Right atrium auricular region (tissue), 2 donors: ENCODE data around the gene MARK1. TPM values are rescaled to one million over a fixed set of nuclear protein-coding genes. Genes with fewer than 3 reads are reported as not detected.

ENCODE experiments used
- DNase-seq: peaks from one replicate; pipeline ENCODE4 v3.0.0-alpha.2; 2019; ENCODE audit warnings: low spot score
- H3K27ac ChIP-seq, 2 donors: fragments of 200-600 bp; sonication (generic); 1 replicate in 1 of 2; 2 replicates in 1 of 2; pipeline ENCODE4 v1.5.1; 2016 to 2019
- H3K27me3 ChIP-seq, 2 donors: fragments of 200-600 bp; sonication (generic); one replicate each; pipeline versions ENCODE4 v1.5.1 to v1.6.0; 2017 to 2019
- H3K36me3 ChIP-seq: fragments of 200-600 bp; sonication (generic); one replicate; pipeline ENCODE4 v1.5.1; 2016
- H3K4me1 ChIP-seq, 2 donors: fragments of 200-600 bp; sonication (generic); one replicate each; pipeline versions ENCODE4 v1.5.1 to v1.6.0; 2017 to 2019
- H3K4me3 ChIP-seq, 2 donors: fragments of 200-600 bp; sonication (generic); 1 replicate in 1 of 2; 2 replicates in 1 of 2; pipeline ENCODE4 v1.5.1; 2017 to 2019; ENCODE audit warnings: mild to moderate bottlenecking in 1 of 2, moderate library complexity in 1 of 2
- H3K9me3 ChIP-seq, 2 donors: fragments of 200-600 bp; sonication (generic); one replicate each; pipeline ENCODE4 v1.5.1; 2019
- total RNA-seq, 2 donors: library from RNA; depleted of rRNA; stranded (reverse); fragments of >200 nt; gene quantifications; one replicate each; pipeline ENCODE4 v1.1.0, GENCODE V29; 2016
- TF ChIP-seq, protein P1 (sequence below), 2 donors: fragments of 200-600 bp; sonication (generic); IDR thresholded peaks; one replicate each; pipeline ENCODE4 v1.5.1; 2019; ENCODE audit warnings: antibody characterized with exemption in 2 of 2

MARK1 gene
- total RNA-seq, 2 donors from 2014 or later: 12.5 to 20.0 TPM

DNA sequence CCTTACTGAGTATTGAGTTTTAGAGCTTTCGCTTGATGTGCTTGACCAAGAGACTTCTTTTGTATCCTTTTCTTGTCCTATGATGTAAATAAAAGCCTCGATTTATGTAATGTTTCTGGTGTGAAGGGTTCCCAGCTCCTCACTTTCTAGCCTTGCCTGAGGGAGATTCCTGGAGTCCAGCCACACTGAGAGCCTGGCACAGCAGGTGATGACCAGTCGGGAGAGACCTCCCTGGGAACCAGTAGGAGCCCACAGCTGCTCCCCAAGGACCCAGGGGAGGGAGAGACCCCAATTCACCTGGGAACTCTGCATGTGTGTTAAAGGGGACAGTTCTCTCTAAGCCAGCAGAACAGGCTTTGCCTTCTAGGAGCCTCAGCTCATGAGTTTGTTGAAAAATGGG lies 171.1 kb downstream of the MARK1 start:
- no peaks in the 10 kb centered on the region for H3K27me3 ChIP-seq
- peaks cover 0 to 31% of the 10 kb centered on the region in 2 donors for H3K4me1 ChIP-seq
- H3K4me3 ChIP-seq: no peak overlapping the region
- DNase-seq: no peak
- no peaks in the 10 kb centered on the region for H3K9me3 ChIP-seq
- no peak overlapping the region for H3K27ac ChIP-seq
- TF ChIP-seq, protein P1, sequence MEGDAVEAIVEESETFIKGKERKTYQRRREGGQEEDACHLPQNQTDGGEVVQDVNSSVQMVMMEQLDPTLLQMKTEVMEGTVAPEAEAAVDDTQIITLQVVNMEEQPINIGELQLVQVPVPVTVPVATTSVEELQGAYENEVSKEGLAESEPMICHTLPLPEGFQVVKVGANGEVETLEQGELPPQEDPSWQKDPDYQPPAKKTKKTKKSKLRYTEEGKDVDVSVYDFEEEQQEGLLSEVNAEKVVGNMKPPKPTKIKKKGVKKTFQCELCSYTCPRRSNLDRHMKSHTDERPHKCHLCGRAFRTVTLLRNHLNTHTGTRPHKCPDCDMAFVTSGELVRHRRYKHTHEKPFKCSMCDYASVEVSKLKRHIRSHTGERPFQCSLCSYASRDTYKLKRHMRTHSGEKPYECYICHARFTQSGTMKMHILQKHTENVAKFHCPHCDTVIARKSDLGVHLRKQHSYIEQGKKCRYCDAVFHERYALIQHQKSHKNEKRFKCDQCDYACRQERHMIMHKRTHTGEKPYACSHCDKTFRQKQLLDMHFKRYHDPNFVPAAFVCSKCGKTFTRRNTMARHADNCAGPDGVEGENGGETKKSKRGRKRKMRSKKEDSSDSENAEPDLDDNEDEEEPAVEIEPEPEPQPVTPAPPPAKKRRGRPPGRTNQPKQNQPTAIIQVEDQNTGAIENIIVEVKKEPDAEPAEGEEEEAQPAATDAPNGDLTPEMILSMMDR (IDR thresholded peaks at IDR 0.05): no peak
- peaks cover 4% of the 10 kb centered on the region for H3K36me3 ChIP-seq

DNA sequence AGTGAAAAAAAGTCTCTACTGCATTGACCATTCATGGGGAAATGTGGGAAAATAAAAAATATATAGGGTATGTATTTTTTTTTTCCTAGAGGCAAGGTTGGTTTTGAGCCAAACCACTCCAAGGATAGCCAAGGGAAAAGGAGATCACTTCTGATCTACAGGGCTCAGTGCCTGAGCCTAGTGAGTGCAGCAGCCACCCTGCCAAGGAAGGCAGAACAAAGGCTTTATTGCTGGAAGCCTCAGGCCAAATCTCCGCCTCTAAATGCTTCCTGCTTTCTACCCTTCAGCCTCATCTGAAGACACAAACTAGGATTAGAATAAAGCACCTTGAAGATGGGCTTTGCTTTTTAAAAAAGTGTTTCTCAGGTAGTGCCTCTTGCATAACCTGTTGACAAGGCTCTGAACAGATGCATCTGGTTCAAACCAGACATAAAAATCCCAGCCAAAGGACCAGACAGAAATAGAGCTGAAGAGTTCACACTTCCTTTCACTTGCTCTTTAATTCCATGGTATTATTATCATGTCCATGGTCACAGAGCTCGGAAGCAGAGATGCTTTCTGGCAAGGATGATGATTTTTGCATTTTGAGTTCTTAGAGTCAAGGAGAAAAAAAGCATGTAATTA lies 172.7 kb downstream of the MARK1 start:
- Histone ChIP-seq H3K36me3 (peaks cover 4% of the 10 kb centered on the region), H3K4me3 (no peak overlapping the region), H3K4me1 (peaks cover 0 to 34% of the 10 kb centered on the region in 2 donors), H3K27ac (no peak overlapping the region), H3K9me3 (no peaks in the 10 kb centered on the region), H3K27me3 (no peaks in the 10 kb centered on the region)
- DNase-seq: no peak
- TF ChIP-seq, protein P1 (IDR thresholded peaks at IDR 0.05): no peak

DNA sequence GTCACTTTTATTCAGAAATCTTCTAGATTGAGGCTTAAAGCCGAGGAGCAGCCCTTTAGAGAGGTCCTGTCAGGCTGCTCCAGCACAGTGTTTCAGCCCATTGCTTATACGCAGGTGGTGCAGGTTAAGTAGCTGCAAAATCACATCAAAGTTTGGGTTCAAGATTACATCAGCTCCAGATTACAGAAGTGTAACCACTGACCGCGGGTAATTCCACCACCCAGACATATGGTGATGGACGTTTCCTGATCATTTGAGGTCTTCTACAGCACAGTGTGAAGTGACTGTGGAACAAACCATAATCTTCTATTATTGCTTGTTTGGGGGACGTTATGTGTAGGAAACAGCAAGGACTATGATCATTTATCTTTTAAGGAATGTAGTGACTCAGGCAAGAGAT lies 174.0 kb downstream of the MARK1 start:
- TF ChIP-seq, protein P1 (IDR thresholded peaks at IDR 0.05): no peak
- H3K27ac ChIP-seq: no peak overlapping the region
- H3K9me3 ChIP-seq: no peaks in the 10 kb centered on the region
- no peaks in the 10 kb centered on the region for H3K27me3 ChIP-seq
- DNase-seq: no peak
- peaks cover 0 to 39% of the 10 kb centered on the region in 2 donors for H3K4me1 ChIP-seq
- H3K4me3 ChIP-seq: no peak overlapping the region
- H3K36me3 ChIP-seq: peaks cover 4% of the 10 kb centered on the region

DNA sequence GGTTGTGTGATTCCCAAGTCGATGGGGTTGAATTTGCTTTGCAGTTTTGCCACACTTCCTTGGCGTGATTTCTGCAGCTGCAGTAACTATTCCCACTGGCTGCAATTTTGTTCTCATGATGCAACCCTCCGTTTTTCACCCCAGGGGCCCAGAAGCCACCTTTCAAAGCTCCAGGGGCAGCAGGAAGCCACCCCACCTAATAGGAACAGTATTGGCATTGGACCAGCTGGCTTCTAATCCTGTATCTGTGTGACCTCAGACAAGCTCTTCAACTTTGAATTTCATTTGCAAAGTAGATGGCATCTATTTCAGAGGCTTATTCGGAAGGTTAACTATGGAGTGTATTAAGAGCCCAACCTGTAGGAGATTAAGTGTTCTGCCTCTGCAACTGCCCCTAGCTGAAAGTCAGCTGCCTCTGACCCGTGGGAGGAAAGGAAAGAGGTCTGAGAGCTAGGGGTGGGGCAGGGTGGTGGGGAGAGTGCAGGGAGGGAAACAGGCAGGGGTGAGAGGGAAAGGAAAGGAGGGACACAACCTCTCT lies 174.9 kb downstream of the MARK1 start:
- Histone ChIP-seq H3K27me3 (no peaks in the 10 kb centered on the region), H3K4me3 (no peak overlapping the region), H3K36me3 (no peaks in the 10 kb centered on the region), H3K27ac (no peak overlapping the region), H3K9me3 (no peaks in the 10 kb centered on the region), H3K4me1 (peaks cover 0 to 39% of the 10 kb centered on the region in 2 donors)
- no peak for DNase-seq
- TF ChIP-seq, protein P1 (IDR thresholded peaks at IDR 0.05): no peak

GRCh38 chr1:220703305-220703704 lies 175.4 kb downstream of the MARK1 start:
- DNase-seq: no peak

More at GRCh38 chr1:220703305-220703704, 175.4 kb downstream of the MARK1 start:
- H3K4me3 ChIP-seq: no peak overlapping the region
- H3K27me3 ChIP-seq: no peaks in the 10 kb centered on the region
- no peak overlapping the region for H3K27ac ChIP-seq
- H3K4me1 ChIP-seq: peaks cover 0 to 39% of the 10 kb centered on the region in 2 donors
- TF ChIP-seq, protein P1 (IDR thresholded peaks at IDR 0.05): no peak
- H3K9me3 ChIP-seq: no peaks in the 10 kb centered on the region
- H3K36me3 ChIP-seq: no peaks in the 10 kb centered on the region
